ENCODE data around the gene PARD3B. TPM values are rescaled to one million over a fixed set of nuclear protein-coding genes. Genes with fewer than 3 reads are reported as not detected.
A peak's percentile ranks its signal among the peaks of the same experiment; 100 is the strongest.

The PARD3B gene
- total RNA-seq, 1 experiment from 2014 or later = 7.6 TPM

DNA sequence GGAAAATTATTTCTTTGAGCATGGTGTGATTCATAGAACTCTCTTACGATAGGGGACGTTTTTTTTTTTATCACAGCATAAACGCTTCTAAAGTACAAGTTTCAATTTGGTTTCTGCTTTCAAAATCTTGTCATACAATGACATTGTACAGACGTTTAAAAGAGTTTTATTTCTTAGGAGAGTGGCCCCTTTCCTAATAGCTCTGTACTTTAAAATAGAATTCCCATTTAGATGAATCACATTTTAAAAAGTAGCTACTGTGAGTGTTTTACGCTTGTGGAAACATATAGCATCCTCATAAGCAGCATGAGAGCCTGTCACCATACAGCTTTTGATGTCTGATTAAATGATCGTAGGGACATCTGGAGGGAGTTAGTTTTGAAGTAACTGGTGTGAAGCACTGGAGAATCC, 510.9 kb downstream of the PARD3B start:
- BruUV-seq (replicated peaks) = no TSS peak
- POLR2A ChIA-PET (ENCODE audit: unreplicated experiment) = no interaction called here

DNA sequence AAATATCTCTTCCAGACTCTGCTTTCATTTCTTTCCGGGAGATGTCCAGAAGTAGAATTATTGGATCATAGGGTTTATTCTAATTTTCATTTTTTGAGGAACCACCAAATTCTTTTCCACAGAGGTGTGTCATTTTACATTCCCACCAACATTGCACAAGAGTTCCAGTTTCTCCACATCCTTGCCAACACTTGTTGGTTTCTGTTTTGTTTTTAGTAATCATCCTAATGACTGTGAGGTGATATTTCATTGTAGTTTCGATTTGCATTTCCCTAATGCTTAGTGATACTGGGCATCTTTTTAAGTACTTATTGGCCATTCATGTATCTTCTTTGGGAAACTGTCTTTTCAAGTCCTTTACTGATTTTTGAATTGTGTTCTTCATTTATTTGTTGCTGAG, 513.1 kb downstream of the PARD3B start:
- no peaks in the 10 kb centered on the region for H3K9me2 ChIP-seq (ENCODE audit: insufficient read depth)
- H3K27ac ChIP-seq = no peak overlapping the region
- no peak for DNase-seq
- POLR2A ChIA-PET (ENCODE audit: unreplicated experiment) = no interaction called here
- TF ChIP-seq, protein P1, sequence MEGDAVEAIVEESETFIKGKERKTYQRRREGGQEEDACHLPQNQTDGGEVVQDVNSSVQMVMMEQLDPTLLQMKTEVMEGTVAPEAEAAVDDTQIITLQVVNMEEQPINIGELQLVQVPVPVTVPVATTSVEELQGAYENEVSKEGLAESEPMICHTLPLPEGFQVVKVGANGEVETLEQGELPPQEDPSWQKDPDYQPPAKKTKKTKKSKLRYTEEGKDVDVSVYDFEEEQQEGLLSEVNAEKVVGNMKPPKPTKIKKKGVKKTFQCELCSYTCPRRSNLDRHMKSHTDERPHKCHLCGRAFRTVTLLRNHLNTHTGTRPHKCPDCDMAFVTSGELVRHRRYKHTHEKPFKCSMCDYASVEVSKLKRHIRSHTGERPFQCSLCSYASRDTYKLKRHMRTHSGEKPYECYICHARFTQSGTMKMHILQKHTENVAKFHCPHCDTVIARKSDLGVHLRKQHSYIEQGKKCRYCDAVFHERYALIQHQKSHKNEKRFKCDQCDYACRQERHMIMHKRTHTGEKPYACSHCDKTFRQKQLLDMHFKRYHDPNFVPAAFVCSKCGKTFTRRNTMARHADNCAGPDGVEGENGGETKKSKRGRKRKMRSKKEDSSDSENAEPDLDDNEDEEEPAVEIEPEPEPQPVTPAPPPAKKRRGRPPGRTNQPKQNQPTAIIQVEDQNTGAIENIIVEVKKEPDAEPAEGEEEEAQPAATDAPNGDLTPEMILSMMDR (conservative IDR thresholded peaks at IDR 0.05) = no peak
- no peak for TF ChIP-seq EZH2 (IDR thresholded peaks at IDR 0.05; ENCODE audit: low read depth)
- no peaks in the 10 kb centered on the region for H4K20me1 ChIP-seq (ENCODE audit: insufficient read depth)
- no peaks in the 10 kb centered on the region; the same call in 1 of the 2 replicates for H3F3A ChIP-seq (ENCODE audit: insufficient read depth, low read depth)
- no peak overlapping the region for H3K4me2 ChIP-seq
- H3K79me2 ChIP-seq (ENCODE audit: low read depth) = no peaks in the 10 kb centered on the region
- no peaks in the 10 kb centered on the region for H3K36me3 ChIP-seq (ENCODE audit: low read depth)
- H3K4me3 ChIP-seq = no peak overlapping the region
- no peaks in the 10 kb centered on the region for H3K9me3 ChIP-seq (ENCODE audit: insufficient read depth, low read depth)
- H2AFZ ChIP-seq = no peak overlapping the region
- no peaks in the 10 kb centered on the region for H3K27me3 ChIP-seq (ENCODE audit: insufficient read depth, low read depth)
- CTCF ChIA-PET = no interaction called here
- no TSS peak for BruUV-seq (replicated peaks)
- peaks cover 8% of the 10 kb centered on the region; the same call in 1 of the 2 replicates for H3K4me1 ChIP-seq (replicated peaks; ENCODE audit: insufficient read depth)
- intact Hi-C loops (cut with micrococcal nuclease; ENCODE audit: unreplicated experiment) = no loop called here

More for the DNA sequence above, 510.9 kb downstream of the PARD3B start:
- no peak overlapping the region for H2AFZ ChIP-seq
- TF ChIP-seq EZH2 (IDR thresholded peaks at IDR 0.05; ENCODE audit: low read depth) = no peak
- TF ChIP-seq, protein P1 (conservative IDR thresholded peaks at IDR 0.05) = no peak
- no peaks in the 10 kb centered on the region for H3K9me3 ChIP-seq (ENCODE audit: insufficient read depth, low read depth)
- H3K27me3 ChIP-seq (ENCODE audit: insufficient read depth, low read depth) = no peaks in the 10 kb centered on the region
- no peak overlapping the region for H3K4me2 ChIP-seq
- H3K9me2 ChIP-seq (ENCODE audit: insufficient read depth) = no peaks in the 10 kb centered on the region
- H3K36me3 ChIP-seq (ENCODE audit: low read depth) = no peaks in the 10 kb centered on the region
- no peak overlapping the region for H3K4me3 ChIP-seq
- H4K20me1 ChIP-seq (ENCODE audit: insufficient read depth) = no peaks in the 10 kb centered on the region
- no peak overlapping the region for H3K27ac ChIP-seq
- H3F3A ChIP-seq (ENCODE audit: insufficient read depth, low read depth) = no peaks in the 10 kb centered on the region; the same call in 1 of the 2 replicates
- DNase-seq = no peak
- peaks cover 8% of the 10 kb centered on the region; the same call in 1 of the 2 replicates for H3K4me1 ChIP-seq (replicated peaks; ENCODE audit: insufficient read depth)
- no peaks in the 10 kb centered on the region for H3K79me2 ChIP-seq (ENCODE audit: low read depth)
- intact Hi-C loops (cut with micrococcal nuclease; ENCODE audit: unreplicated experiment) = no loop called here
- CTCF ChIA-PET = no interaction called here

GRCh38 chr2:205060269-205060668, 515.0 kb downstream of the PARD3B start:
- H4K20me1 ChIP-seq (ENCODE audit: insufficient read depth) = no peaks in the 10 kb centered on the region
- H3K4me2 ChIP-seq = no peak overlapping the region
- CTCF ChIA-PET = no interaction called here
- peak in 1 of 2 experiments; percentile 80 for DNase-seq
- H3F3A ChIP-seq (ENCODE audit: insufficient read depth, low read depth) = no peaks in the 10 kb centered on the region; the same call in 1 of the 2 replicates
- no peak overlapping the region for H2AFZ ChIP-seq
- H3K36me3 ChIP-seq (ENCODE audit: low read depth) = no peaks in the 10 kb centered on the region
- TF ChIP-seq EZH2 (IDR thresholded peaks at IDR 0.05; ENCODE audit: low read depth) = no peak
- TF ChIP-seq, protein P1 (conservative IDR thresholded peaks at IDR 0.05) = no peak
- intact Hi-C loops (cut with micrococcal nuclease; ENCODE audit: unreplicated experiment) = no loop called here
- peaks cover 8% of the 10 kb centered on the region; the same call in 1 of the 2 replicates for H3K4me1 ChIP-seq (replicated peaks; ENCODE audit: insufficient read depth)
- POLR2A ChIA-PET (ENCODE audit: unreplicated experiment) = no interaction called here
- no peak overlapping the region for H3K27ac ChIP-seq
- BruUV-seq (replicated peaks) = no TSS peak
- no peaks in the 10 kb centered on the region for H3K9me3 ChIP-seq (ENCODE audit: insufficient read depth, low read depth)
- H3K79me2 ChIP-seq (ENCODE audit: low read depth) = no peaks in the 10 kb centered on the region
- H3K4me3 ChIP-seq = no peak overlapping the region
- H3K27me3 ChIP-seq (ENCODE audit: insufficient read depth, low read depth) = no peaks in the 10 kb centered on the region
- no peaks in the 10 kb centered on the region for H3K9me2 ChIP-seq (ENCODE audit: insufficient read depth)

Measured in PC-9 (cell line).